Epidermal melanocyte (primary cell): ENCODE results near the gene UGT1A8.
"Not testable (repeated sequence)": the region's sequence is repeated elsewhere in the genome, so short reads cannot be mapped to it uniquely, and the experiment has no call there.

Experiments used
- DNase-seq: peaks from one replicate; pipeline ENCODE4 v3.0.0; 2011; ENCODE audit warnings: low spot score; ENCODE audit not compliant: insufficient read length

Gene UGT1A8

DNA sequence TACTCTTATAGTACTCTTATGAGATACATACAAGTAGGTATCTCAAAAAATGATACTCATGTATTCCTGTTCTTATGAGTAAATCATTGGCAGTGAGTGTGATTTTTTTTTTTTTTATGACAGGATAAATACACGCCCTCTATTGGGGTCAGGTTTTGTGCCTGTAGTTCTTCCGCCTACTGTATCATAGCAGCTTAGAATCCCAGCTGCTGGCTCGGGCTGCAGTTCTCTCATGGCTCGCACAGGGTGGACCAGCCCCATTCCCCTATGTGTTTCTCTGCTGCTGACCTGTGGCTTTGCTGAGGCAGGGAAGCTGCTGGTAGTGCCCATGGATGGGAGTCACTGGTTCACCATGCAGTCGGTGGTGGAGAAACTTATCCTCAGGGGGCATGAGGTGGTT lies at the start of gene UGT1A8:
Gene UGT1A8, plus strand, starts transcription at position 158 of the 400 bp plus-strand sequence. Its CDS starts 75 bp downstream, at position 233.
- not testable (repeated sequence) for DNase-seq

DNA sequence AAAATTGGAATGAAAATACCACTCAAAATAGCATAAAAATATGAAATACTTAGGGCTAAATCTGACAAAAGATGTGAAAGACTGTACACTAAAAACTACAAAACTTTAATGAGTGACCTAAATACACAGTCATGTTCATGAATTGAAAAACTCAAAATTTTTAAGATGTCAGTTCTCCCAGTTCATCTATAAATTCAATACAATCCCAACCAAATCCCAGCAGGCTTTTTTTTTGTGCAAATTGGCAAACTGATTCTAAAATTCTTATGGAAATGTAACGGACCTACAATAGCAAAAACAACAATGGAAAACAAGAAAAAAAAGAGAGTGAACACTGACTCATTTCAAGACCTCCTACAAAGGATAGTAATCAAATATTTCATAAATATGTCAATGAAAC lies 46.4 kb upstream of the UGT1A8 start:
- no peak for DNase-seq

DNA sequence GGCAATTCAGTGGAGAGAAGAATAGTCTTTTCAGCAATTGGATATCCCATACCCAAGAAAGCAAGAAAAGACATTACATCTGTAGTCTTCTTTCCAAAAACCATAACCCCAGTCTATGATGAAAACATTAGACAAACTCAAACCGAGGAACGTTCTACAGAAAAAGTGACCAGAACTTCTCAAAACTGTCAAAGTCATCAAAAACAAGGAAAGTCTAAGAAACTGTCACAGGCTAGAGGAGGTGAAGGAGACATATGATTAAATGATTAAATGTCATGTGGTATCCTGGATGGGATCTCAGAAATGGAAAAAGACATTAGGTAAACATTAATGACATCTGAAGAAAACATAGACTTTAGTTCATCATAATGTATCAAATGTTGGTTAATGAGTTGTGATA lies 46.0 kb upstream of the UGT1A8 start:
- no peak for DNase-seq

DNA sequence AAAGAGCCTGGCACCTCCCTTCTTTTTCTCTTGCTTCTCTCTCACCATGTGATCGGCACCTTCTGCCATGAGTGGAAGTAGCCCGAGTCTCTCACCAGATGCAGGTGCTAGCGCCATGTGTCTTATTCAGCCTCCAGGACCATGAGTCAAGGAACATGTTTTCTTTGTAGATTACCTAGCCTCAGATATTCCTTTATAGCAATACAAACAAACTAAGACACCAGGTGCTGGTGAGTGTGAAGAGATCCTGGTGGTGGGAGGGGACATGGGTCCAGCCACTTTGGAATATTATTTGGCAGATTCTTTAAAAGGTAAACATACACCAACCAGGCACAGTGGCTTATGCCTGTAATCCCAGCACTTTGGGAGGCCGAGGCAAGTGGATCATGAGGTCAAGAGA lies 45.0 kb upstream of the UGT1A8 start:
- DNase-seq, result no peak

DNA sequence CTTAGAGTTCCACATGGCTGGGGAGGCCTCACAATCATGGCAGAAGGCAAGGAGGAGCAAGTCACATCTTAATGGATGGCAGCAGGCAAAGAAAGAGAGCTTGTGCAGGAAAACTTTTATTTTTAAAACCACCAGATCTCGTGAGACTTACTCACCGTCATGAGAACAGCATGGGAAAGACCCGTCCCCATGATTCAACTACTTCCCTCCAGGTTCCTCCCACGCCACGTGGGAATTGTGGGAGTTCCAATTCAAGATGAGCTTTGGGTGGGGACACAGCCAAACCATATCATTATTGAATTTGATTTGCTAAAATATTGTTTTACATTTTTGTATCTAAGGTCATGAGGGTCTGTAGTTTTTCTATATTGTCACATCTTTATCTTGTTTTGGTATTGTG lies 40.1 kb upstream of the UGT1A8 start:
- DNase-seq, result not testable (repeated sequence)

DNA sequence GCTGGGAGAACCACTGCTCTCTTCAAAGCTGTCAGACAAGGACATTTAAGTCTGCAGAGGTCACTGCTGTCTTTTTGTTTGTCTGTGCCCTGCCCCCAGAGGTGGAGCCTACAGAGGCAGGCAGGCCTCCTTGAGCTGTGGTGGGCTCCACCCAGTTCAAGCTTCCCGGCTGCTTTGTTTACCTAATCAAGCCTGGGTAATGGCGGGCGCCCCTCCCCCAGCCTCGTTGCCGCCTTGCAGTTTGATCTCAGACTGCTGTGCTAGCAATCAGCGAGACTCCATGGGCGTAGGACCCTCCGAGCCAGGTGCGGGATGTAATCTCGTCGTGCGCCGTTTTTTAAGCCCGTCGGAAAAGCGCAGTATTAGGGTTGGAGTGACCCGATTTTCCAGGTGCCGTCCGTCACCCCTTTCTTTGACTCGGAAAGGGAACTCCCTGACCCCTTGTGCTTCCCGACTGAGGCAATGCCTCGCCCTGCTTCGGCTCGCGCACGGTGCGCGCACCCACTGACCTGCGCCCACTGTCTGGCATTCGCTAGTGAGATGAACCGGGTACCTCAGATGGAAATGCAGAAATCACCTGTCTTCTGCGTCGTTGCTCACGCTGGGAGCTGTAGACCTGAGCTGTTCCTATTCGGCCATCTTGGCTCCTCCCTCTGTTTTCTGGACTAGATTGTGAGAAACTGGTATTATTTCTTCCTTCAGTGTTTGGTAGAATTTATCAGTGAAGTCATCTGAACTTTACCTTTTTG lies 34.0 kb upstream of the UGT1A8 start:
- DNase-seq, result not testable (repeated sequence)

DNA sequence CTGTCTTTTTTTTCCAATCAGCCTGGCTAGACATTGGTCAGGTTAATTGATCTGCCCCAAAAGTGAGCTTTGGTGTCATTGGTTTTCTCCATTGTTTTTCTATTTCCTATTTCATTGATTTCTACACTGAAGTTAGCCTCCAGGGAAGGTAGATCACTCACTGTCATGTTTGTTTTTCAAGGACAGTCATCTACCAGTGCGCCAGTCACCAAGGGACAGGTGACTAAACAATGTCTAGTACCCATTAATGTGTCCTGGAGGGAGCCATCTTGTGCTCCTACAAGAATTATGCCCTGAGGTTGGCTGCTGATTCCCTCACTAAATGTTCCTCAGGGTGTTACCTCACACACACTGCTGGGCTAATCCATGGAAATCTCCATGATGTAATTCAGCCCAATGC lies 33.2 kb upstream of the UGT1A8 start:
- DNase-seq, result no peak

DNA sequence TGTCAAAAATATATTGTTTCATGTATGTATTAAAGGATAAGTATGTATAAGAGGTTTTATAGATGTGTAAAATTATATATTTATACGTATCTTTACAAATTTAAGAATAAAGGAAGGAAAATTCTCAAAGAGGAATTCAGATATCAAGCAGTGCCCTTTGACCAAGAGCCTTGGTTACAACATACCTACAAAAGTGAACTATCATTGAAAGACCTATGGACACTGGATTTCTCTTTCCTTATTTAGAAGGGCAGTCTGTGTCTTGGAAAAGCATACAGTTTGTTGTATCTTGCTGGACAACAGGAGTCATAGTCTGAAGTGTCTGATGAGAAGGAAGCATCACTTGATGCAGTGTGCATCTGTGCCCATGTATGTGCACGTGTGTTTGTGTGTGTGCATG lies 29.0 kb upstream of the UGT1A8 start:
- DNase-seq, result no peak

DNA sequence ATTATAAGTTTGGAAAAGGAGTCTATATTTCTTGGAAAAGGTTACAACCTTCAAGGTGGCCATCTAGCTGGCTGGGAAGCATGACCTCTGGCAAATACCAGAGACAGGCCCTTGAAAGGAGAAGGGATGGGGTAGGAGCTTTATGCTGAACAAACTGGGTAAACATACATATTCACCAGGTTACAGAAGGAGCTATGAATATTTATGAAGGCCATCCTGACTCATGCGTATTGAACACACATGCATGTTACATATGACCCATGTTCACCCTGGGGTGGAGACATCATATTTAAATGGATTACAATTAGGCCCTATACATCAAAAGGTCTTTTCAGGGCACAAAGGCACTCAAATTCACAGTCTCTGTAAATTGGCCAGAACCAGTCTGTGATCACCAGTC lies 24.7 kb upstream of the UGT1A8 start:
- DNase-seq, result not testable (repeated sequence)

DNA sequence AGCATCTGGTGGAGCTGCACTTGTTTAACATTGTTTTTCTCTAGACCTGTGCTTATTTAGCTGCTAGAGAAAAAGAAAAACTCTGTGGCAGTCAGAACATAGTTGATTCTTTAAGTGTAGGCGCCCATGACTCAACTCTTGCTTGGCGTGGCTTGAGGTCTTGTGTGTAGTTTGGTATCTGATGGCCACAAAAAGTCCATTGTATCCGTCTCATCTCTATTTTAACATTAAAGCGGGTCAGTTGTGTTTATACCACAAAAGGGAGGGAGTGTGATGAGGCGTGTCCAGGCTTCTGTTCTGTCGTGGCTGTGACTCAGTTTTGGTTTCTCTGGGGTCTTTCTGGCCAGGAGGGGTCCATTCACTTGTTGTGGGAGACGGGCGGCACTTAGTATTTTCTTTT lies 24.2 kb upstream of the UGT1A8 start:
- no peak for DNase-seq

DNA sequence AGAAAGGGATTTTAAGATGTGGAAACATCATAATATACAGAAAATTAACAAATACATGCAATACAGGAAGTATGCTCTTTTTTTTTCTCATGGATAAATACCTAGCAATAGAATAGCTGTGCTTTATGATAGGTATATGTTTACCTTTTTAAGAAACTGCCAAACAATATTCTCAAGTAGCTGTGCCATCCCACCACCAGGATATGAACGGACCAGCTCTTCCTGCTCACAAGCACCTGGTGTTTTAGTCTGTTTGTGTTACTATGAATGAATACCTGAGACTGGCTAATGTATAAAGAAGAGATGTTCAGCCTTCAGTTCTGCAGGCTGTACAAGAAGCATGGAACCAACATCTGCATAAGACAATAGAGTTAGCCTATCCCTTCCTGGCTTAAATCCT lies 19.9 kb upstream of the UGT1A8 start:
- DNase-seq, result no peak

DNA sequence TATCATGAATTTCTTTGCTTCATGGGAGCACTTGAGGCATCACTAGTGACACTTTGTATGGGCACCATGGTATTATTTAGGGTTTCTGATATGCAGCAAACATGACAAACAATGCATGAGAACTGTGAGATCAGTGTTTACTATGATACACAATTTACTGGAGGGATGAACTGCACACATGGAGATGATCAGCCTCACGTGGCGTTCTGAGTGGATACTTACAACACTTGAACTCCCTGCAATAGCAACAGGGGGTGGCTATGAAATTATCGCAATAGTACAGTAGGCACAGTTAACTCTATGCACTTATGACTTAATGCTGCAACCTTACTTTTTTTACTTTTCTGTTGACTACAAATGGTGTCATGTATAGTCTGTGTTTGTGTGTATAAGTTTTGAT lies 18.5 kb upstream of the UGT1A8 start:
- DNase-seq, result no peak

DNA sequence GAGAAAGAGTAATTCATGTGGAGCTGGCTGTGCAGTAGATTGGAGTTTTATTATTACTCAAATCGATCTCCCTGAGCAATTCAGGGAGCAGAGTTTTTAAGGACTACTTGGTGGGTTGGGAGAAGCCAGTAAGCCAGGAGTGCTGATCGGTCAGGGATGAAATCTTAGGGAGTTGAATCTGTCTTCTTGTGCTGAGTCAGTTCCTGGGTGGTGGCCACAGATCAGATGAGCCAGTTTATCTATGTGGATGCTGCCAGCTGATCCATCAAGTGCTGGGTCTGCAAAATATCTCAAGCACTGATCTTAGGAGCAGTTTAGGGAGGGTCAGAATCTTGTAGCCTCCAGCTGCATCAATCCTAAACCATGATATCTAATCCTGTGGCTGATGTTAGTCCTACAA lies 17.0 kb upstream of the UGT1A8 start:
- DNase-seq, result no peak

DNA sequence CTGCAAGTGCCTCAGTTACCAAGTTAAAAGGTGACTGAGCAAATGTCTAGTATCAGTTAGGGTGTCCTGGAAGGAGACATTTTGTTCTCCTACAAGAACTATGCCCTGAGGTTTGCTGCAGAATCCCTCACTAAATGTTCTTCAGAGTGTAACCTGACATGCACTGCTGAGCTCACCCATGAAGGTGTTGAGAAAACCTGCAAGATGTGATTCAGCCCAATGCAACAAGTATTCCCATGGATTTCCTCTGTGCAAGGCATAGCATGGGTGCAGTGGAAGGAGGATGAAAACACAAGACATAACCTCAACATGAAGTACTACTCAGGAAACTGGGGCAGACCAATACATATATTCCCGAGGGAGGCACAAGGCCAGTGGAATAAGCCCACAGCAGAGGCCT lies 15.4 kb upstream of the UGT1A8 start:
- DNase-seq, result no peak

DNA sequence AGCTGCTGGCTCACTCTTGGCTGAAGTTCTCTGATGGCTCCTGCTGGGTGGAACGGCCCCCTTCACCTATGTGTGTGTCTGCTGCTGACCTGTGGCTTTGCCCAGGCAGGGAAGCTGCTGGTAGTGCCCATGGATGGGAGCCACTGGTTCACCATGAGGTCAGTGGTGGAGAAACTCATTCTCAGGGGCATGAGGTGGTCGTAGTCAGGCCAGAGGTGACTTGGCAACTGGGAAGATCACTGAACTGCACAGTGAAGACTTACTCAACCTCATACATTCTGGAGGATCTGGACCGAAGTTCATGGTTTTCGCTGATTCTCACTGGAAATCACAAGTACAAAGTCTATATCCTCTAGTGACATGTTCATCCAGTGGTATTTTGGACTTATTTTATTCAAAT lies 13.9 kb upstream of the UGT1A8 start:
- no peak for DNase-seq

DNA sequence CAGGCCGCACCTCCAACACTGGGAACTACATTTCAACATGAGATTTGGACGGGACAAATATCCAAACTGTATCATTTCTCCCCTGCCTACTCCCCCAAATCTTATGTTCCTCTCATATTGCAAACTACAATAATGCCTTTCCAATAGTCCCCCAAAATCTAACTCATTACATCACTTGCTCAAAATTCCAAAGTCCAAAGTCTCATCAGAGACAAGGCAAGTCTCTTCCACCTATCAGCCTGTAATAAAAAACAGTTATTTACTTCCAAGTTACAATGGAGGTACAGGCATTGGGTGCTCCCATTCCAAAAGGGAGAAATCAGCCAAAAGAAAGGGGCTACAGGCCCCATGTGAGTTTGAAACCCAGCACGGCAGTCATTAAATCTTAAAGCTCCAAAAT lies 12.6 kb upstream of the UGT1A8 start:
- DNase-seq, result no peak

DNA sequence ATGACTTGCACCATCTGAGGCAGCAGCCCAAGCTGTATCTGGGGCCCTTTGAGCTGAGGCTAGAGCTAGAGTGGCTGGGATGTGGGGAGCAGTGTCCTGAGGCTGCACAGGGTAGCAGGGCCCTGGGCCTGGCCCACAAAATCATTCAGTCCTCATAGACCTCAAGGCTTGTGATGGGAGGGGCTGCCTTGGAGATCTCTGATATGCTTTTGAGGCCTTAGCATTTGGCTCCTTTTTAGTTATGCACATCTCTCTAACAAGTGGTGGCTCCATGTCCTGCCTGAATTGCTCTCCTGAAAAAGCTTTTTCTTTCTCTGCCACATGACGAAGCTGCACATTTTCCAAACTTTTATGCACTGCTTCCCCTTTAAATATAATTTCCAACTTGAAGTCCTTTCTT lies 11.8 kb upstream of the UGT1A8 start:
- no peak for DNase-seq

DNA sequence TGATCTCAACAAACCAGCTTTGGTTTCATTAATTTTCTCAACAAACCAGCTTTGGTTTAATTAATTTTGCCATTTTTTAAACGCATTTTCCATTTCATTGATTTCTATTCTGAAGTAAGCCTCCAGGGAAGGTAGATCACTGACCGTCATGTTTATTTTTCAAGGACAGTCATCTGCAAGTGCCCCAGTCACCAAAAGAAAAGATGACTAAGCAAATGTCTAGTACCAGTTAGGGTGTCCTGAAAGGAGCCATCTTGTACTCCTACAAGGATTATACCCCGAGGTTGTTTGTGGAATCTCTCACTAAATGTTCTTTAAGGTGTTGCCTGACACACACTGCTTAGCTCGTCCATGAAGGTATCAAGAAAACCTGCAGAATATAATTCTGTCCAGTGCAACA lies 6.1 kb upstream of the UGT1A8 start:
- DNase-seq, result no peak

DNA sequence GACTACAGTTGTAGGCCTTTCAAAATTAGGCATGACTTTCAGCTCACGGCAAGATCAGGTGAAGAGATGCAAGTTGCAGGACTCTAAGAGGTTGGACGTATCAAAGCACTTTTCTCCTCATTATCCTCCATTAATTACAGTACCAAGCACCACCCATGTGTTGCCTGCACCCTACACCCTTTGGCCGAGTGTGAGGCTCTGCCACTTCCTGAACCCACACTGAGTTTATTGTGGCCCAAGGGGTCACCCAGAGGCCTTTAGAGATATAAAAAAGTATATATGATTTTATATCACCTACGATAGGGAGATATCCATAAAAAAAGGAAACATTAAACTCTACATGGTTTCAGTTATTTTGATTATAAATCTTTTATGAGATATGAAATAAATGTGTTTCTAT lies 2.8 kb downstream of the UGT1A8 start:
- no peak for DNase-seq

DNA sequence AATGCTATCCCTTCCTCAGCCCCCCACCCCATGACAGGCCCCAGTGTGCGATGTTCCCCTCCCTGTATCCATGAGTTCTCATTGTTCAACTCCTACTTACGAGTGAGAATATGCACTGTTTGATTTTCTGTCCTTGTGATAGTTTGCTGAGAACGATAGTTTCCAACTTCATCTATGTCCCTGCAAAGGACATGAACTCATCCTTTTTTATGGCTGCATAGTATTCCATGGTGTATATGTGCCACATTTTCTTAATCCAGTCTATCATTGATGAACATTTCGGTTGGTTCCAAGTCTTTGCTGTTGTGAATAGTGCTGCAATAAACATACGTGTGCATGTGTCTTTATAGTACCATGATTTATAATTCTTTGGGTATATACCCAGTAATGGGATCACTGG lies 4.4 kb downstream of the UGT1A8 start:
- DNase-seq, result not testable (repeated sequence)

DNA sequence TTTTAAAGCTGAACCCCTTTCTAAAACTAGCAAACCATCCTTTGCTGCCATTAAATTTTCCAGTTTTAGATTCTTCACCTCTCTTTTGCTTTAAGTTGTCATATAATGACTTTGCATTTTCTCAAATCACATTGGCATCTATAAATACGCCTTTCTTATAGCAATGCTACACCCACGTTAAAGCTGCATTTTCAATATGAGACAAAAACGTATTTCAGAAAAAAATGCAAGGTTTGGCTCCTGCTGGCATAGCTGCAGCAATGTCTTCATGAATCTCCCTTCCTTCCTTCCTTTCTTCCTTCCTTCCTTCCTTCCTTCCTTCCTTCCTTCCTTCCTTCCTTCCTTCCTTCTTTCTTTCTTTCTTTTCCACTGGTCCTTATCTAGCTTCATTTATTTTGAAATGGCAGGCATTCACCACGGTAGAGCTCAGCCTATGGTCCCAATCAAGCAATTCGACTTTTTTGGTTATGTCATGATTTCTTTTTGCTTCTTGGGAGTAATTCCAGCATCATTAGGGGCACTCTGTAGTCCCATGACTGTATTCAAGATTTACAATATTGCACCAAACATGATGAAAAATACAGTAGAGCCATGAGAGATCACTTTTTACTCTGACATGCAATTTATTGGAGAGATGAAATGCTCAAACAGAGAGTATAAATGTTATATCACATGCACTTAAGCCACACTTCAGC lies 10.0 kb downstream of the UGT1A8 start:
- no peak for DNase-seq

DNA sequence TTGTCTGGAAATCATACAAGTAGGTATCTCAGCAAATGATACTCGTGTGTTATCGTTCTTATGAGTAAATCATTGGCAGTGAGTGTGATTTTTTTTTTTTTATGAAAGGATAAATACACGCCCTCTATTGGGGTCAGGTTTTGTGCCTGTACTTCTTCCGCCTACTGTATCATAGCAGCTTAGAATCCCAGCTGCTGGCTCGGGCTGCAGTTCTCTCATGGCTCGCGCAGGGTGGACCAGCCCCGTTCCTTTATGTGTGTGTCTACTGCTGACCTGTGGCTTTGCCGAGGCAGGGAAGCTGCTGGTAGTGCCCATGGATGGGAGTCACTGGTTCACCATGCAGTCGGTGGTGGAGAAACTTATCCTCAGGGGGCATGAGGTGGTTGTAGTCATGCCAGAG lies 18.9 kb downstream of the UGT1A8 start, which contains the start of gene UGT1A10:
Gene UGT1A10, plus strand, starts transcription at position 143 of the 400 bp plus-strand sequence. Its CDS starts 75 bp downstream, at position 218.
- not testable (repeated sequence) for DNase-seq

DNA sequence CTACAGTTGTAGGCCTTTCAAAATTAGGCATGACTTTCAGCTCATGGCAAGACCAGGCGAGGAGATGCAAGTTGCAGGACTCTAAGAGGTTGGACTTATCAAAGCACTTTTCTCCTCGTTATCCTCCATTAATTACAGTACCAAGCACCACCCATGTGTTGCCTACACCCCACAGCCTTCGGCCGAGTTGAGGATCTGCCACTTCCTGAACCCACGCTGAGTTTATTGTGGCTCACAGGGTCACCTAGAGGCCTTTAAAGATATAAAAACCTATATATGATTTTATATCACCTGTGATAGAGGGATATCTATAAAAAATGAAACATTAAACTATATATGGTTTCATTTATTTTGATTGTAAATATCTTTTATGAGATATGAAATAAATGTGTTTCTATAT lies 21.4 kb downstream of the UGT1A8 start:
- DNase-seq, result no peak
